ENCODE data around the gene MPHOSPH9. TPM values are rescaled to one million over a fixed set of nuclear protein-coding genes. Genes with fewer than 3 reads are reported as not detected.

Gene MPHOSPH9
- total RNA-seq, 2 donors from 2014 or later: 15.5 to 35.7 TPM

DNA sequence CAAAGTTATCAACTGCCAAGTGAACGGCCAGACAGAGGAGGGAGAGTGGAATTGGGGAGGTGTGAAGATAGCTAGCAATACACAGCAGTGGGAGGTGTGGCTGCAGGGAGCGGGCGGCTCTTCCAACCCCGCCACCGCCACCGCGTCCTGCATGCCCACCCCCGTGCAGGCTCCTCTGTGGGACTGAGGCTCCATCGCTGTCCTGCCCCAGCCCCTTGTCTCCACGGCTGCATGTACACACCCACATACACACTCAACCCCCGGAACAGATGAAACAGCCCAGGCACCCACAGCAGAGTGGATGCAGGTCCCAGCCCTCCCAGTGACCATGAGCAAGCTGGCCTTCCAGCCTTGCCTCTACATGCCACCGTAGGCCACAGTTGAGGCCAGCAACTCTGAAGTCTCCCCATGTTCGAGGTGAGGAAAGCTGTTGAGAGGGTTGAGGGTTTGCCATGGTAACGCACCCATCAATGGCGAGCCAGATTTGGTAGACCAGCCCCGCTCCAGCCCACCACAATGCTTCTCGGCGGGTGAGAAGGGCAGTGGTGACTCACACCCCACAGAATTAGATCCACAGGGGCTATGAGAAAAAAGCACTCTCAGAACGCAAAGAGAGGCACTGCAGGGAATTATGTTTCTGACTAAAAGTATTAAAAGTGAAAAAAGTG, 121.3 kb downstream of the MPHOSPH9 start:
- Histone ChIP-seq H3K4me1 (no peaks in the 10 kb centered on the region), H3K36me3 (no peaks in the 10 kb centered on the region), H3K27ac (no peak overlapping the region), H3K4me3 (no peak overlapping the region), H3K9ac (ENCODE audit: low read depth in 2 of 2, low read length in 2 of 2) (no peak overlapping the region), H3K27me3 (no peaks in the 10 kb centered on the region), H3K9me3 (no peaks in the 10 kb centered on the region)
- no peak for DNase-seq
- TF ChIP-seq, protein P1, sequence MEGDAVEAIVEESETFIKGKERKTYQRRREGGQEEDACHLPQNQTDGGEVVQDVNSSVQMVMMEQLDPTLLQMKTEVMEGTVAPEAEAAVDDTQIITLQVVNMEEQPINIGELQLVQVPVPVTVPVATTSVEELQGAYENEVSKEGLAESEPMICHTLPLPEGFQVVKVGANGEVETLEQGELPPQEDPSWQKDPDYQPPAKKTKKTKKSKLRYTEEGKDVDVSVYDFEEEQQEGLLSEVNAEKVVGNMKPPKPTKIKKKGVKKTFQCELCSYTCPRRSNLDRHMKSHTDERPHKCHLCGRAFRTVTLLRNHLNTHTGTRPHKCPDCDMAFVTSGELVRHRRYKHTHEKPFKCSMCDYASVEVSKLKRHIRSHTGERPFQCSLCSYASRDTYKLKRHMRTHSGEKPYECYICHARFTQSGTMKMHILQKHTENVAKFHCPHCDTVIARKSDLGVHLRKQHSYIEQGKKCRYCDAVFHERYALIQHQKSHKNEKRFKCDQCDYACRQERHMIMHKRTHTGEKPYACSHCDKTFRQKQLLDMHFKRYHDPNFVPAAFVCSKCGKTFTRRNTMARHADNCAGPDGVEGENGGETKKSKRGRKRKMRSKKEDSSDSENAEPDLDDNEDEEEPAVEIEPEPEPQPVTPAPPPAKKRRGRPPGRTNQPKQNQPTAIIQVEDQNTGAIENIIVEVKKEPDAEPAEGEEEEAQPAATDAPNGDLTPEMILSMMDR (IDR thresholded peaks at IDR 0.05): no peak
- intact Hi-C loops (cut with DNase I): no loop called here

DNA sequence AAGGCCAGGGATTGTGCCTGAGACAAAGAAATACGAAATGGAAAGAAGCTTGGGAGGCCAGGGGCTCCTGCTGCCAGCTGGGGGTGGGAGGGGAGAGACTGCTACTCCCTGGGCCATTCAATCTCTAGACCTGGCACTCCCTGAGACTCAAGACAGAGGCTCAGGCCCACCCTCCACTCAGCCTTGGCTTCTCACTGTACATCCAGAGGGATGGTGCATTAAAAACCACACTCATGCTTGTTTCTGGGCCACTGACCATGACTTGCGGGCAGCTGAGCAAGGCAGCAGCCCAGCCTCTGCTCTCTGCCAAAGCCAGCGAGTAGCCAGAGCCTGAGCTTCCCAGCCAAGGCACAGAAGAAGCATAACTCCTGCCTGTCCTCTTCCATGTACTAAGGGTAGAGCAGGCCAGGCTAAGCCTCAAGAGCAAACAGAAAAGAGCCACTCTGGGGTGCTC, 123.6 kb downstream of the MPHOSPH9 start:
- TF ChIP-seq, protein P1 (IDR thresholded peaks at IDR 0.05): no peak
- Histone ChIP-seq H3K36me3 (no peaks in the 10 kb centered on the region), H3K9me3 (no peaks in the 10 kb centered on the region), H3K27me3 (no peaks in the 10 kb centered on the region), H3K9ac (ENCODE audit: low read depth in 2 of 2, low read length in 2 of 2) (no peak overlapping the region), H3K27ac (no peak overlapping the region), H3K4me3 (no peak overlapping the region), H3K4me1 (no peaks in the 10 kb centered on the region)
- intact Hi-C loops (cut with DNase I): no loop called here
- DNase-seq: no peak

DNA sequence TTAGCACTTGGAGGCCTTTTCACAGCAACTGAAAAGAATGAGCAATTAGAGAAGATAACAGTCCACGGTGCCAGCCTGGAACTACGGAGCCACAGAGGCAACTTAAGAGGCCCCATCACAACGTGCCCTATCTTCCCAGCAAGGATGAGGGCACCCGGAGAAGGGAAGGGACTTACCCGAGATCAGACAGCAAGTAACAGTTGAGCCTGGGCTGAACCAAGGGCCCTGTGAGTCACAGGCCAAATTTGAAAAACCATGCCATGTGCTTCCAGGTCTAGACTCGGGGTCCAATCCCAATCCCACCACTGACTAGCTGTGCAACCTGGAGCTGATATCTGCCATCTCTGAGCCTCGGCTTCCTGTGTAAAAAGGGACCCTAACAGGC, 124.3 kb downstream of the MPHOSPH9 start:
- TF ChIP-seq, protein P1 (IDR thresholded peaks at IDR 0.05): no peak
- no peaks in the 10 kb centered on the region for H3K36me3 ChIP-seq
- no peak for DNase-seq
- H3K4me1 ChIP-seq: no peaks in the 10 kb centered on the region
- no peaks in the 10 kb centered on the region for H3K27me3 ChIP-seq
- no peak overlapping the region for H3K27ac ChIP-seq
- H3K9me3 ChIP-seq: no peaks in the 10 kb centered on the region
- no peak overlapping the region for H3K4me3 ChIP-seq
- intact Hi-C loops (cut with DNase I): no loop called here
- H3K9ac ChIP-seq (ENCODE audit: low read depth in 2 of 2, low read length in 2 of 2): no peak overlapping the region

DNA sequence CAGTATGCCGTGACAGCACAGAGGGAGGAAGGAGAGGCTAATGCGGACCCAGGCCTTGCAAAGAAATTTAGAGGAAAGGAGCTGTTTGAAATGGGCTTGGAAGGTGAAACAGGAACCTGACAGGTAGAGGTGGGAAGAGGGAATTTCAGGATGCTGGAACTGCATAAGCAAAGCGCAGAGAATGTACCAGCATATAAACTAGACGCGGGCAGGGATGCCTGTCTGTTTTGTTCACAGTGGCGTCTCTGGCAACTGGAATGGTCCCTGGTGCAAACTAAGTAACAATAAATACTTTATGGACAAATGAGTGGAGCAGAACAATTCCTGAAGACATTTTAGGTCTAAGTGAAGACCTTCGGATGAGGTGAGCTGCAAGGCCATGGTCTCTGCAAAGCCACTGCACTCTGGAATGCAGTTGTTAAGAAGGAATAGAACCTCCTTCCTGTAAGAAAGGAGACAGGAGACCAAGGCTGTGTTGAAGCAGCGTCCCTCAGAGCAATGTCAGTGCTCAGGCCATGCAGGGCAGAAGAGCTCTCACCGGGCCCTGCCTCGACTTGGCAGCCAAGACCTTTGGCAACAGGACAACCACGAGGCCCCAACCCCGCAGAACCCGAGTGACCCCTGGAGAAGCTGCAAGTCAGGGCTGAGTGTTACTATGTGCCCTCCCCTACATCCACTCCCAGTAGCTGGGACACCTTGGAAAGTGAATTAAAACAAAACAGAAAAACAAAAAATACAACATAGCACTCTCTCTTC, 124.8 kb downstream of the MPHOSPH9 start:
- Histone ChIP-seq H3K4me1 (no peaks in the 10 kb centered on the region), H3K4me3 (no peak overlapping the region), H3K36me3 (no peaks in the 10 kb centered on the region), H3K27me3 (no peaks in the 10 kb centered on the region), H3K9me3 (no peaks in the 10 kb centered on the region), H3K9ac (ENCODE audit: low read depth in 2 of 2, low read length in 2 of 2) (no peak overlapping the region), H3K27ac (no peak overlapping the region)
- intact Hi-C loops (cut with DNase I): no loop called here
- TF ChIP-seq, protein P1 (IDR thresholded peaks at IDR 0.05): no peak
- DNase-seq: no peak

DNA sequence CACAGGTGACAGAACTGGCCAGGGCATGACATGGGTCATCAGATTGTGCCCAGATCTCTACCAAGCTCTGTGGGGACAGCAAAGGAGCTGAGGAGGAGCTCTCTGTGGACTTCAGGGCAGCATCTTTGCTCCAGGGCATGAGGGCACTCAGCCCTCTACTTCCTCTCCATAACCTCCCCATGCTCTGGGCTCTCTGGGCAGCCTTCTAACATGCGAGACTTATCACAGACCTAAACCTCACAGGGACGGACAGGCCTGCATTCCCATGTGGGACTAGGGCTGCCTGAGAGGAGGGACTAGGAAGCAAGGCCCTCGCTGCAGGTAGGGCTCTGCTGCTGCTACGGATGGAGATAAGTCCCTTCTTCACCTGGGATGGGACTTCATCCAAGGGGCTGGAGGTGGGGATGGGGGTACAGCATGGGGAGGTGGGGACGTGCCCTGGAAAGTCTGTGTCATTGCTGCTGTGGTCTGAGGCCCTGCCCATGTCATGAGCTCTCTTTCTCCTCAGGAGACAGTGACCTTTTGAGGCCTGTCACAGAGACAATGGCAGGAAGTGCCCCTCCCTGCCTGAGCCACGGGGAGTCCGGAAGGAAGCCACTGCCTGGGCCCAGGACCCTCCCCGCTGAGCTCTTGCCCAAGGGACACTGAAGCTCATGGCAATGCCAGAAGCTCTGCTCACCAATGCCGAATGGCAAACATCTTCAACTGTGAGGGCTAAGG, 126.1 kb downstream of the MPHOSPH9 start:
- intact Hi-C loops (cut with DNase I): no loop called here
- H3K27ac ChIP-seq: no peak overlapping the region
- no peaks in the 10 kb centered on the region for H3K27me3 ChIP-seq
- TF ChIP-seq, protein P1 (IDR thresholded peaks at IDR 0.05): no peak
- H3K9me3 ChIP-seq: no peaks in the 10 kb centered on the region
- no peak overlapping the region for H3K9ac ChIP-seq (ENCODE audit: low read depth in 2 of 2, low read length in 2 of 2)
- peak; percentile 29 for DNase-seq
- no peaks in the 10 kb centered on the region for H3K4me1 ChIP-seq
- no peak overlapping the region for H3K4me3 ChIP-seq
- no peaks in the 10 kb centered on the region for H3K36me3 ChIP-seq
